A375 (cell line): ENCODE results near the gene FAM110C. TPM values are rescaled to one million over a fixed set of nuclear protein-coding genes. Genes with fewer than 3 reads are reported as not detected.

Experiments
- total RNA-seq: library from RNA; depleted of rRNA; stranded (reverse); fragments of >200 nt; shearing (Covaris generic); gene quantifications from 2 replicates; pipeline ENCODE4 v1.2.3, GENCODE V29; 2014; rRNA removed

FAM110C gene
- total RNA-seq: 0.30 and 0.93 TPM in 2 replicates

GRCh38 chr2:46471-47345 is at the start of gene FAM110C:
FAM110C (minus strand) TSS chr2:46505; CDS start chr2:46385, 120 bp downstream.

Other genes starting within 250 kb of the FAM110C start
- 7.3 and 10.7 TPM in 2 replicates for gene SH3YL1, start 217.5 kb upstream of the FAM110C start, total RNA-seq
- gene ACP1, start 218.4 kb upstream of the FAM110C start, total RNA-seq: 136 and 140 TPM in 2 replicates
- gene ALKAL2, start 241.6 kb upstream of the FAM110C start, total RNA-seq: not detected in 2 replicates